ENCODE measurements around the gene CIZ1.
"Not testable (repeated sequence)": the region's sequence is repeated elsewhere in the genome, so short reads cannot be mapped to it uniquely, and the experiment has no call there.

The CIZ1 gene

DNA sequence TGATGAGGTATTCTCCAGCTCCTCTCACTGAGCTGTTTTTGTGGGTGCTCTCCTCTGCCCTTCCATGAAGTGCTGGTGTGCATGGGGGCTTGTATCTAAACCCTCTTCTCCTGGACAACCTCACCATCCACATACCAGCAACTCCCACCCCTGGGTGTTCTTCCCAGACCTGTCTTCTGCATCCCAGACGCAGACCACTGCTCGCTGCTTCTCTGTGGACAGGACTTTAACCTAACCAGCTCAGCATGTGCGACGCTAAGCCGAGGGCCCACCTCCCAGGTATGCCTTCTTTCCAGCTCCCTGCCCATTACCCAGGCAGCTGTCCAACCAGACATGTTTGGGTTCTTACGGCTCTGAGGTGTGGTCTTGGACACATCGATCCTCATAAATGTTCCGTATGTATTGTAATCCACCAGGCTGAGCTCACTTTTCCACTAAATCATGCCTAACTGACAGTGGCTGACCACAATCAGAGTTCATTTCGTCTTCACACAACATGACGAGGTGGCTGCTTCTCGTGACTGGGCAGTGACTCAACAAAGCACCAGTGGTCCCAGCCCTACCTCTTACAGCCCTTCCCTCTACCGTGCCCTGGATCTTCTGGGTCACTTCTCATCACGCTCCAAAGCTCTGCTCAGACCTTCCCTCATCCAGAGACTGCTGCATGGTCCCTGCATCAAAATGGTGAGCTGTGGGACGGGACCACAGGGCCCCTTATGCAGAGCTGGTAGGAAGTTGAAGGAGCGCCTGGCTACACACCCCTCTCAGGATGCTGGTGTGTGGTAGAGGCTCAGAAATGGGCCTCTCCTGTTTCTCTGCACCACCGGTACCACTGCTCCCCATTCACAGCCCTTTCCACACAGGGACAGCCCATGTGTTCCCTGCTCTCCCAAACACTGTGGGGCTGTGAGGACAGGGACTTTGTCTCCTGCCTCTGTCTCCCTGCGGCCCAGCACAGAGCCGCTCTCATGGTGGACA, 54.3 kb downstream of the CIZ1 start:
- no peak overlapping the region for H3K27ac ChIP-seq (ENCODE audit: insufficient read depth in 1 of 2, low read depth in 1 of 2, low read length in 2 of 2, poor library complexity in 1 of 2, severe bottlenecking in 2 of 2)
- WGBS (ENCODE audit: insufficient coverage), result 87% methylated on average over 14 of the region's 18 CpGs
- DNase-seq, result peak in 2 of 3 donors; percentile 24 to 61
- CTCF ChIA-PET, result interaction anchor here (1.0 to 1.7 kb wide), 5 partner anchors 8 to 20 kb away, joined by 3 to 6 read pairs (median 4); no protein-coding TSS in a partner anchor
- POLR2A ChIA-PET, result no interaction called here
- no peaks in the 10 kb centered on the region for H3K36me3 ChIP-seq (ENCODE audit: control insufficient read depth in 4 of 4, insufficient read depth in 4 of 4, low read length in 3 of 4)
- H3K4me3 ChIP-seq (ENCODE audit: control insufficient read depth in 1 of 7, extremely low read depth in 1 of 7, insufficient read depth in 4 of 7, low read depth in 2 of 7, low read length in 6 of 7), result no peak overlapping the region
- H3K27me3 ChIP-seq (replicated peaks in 2 of 5; ENCODE audit: control insufficient read depth in 4 of 5, insufficient read depth in 5 of 5, low read length in 4 of 5), result no peaks in the 10 kb centered on the region
- H3K4me1 ChIP-seq (ENCODE audit: control extremely low read depth in 1 of 4, control insufficient read depth in 4 of 4, insufficient read depth in 4 of 4, low read length in 3 of 4), result peaks cover 0 to 8% (median 6%) of the 10 kb centered on the region in 4 experiments
- H3K9me3 ChIP-seq (ENCODE audit: control extremely low read depth in 1 of 5, control insufficient read depth in 4 of 5, insufficient read depth in 2 of 5, low read depth in 1 of 5, low read length in 4 of 5), result no peaks in the 10 kb centered on the region

DNA sequence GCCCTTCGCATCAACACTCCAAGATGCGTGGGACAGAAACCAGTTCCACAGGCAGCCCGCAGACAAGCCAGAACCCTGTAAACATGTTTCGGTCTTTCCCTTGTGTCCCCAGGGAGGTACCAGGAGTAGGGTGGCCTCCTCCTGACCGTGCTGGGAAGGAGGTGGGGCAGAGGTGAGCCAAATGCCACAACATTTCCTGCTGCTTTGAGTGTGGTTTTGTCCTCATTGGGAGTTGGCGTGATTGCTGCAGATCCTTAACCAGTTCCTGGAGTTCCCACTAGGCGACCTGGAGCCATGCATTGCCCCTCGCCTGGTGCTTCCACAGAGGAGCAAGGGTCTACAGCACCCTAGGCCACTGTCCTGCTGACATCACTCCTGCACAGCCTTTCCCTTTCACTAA, 55.8 kb downstream of the CIZ1 start:
- H3K4me3 ChIP-seq (ENCODE audit: control insufficient read depth in 1 of 7, extremely low read depth in 1 of 7, insufficient read depth in 4 of 7, low read depth in 2 of 7, low read length in 6 of 7); DNase-seq; POLR2A ChIA-PET; H3K36me3 ChIP-seq (ENCODE audit: control insufficient read depth in 4 of 4, insufficient read depth in 4 of 4, low read length in 3 of 4); H3K27ac ChIP-seq (ENCODE audit: insufficient read depth in 1 of 2, low read depth in 1 of 2, low read length in 2 of 2, poor library complexity in 1 of 2, severe bottlenecking in 2 of 2); H3K9me3 ChIP-seq (ENCODE audit: control extremely low read depth in 1 of 5, control insufficient read depth in 4 of 5, insufficient read depth in 2 of 5, low read depth in 1 of 5, low read length in 4 of 5); H3K4me1 ChIP-seq (ENCODE audit: control extremely low read depth in 1 of 4, control insufficient read depth in 4 of 4, insufficient read depth in 4 of 4, low read length in 3 of 4); H3K27me3 ChIP-seq (replicated peaks in 2 of 5; ENCODE audit: control insufficient read depth in 4 of 5, insufficient read depth in 5 of 5, low read length in 4 of 5): not testable (repeated sequence)
- WGBS (ENCODE audit: insufficient coverage), result 62% methylated on average over 7 of the region's 8 CpGs
- CTCF ChIA-PET, result interaction anchor here (1.7 kb wide), 1 partner anchor 10 kb away, joined by 6 read pairs; no protein-coding TSS in a partner anchor

DNA sequence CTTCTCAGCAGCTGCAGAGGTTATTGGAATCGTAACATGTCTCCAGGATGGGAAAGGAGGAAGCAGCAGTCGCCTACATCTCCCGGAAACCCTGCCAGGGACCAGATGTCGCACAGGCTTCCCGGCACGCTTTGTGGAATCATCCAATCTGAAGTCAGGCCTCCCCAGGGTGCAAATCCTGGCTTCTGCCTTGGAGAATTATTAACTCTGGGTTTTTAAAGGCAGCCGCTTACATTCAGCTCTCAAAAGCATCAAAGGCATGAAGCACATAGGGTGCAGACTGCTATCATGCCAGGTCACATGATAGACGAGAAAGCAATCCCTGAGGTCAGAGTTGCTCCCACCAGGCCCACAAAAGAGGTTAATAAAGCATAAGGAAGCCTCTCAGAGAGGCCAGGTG, 59.2 kb downstream of the CIZ1 start:
- DNase-seq; POLR2A ChIA-PET; H3K27me3 ChIP-seq (replicated peaks in 2 of 5; ENCODE audit: control insufficient read depth in 4 of 5, insufficient read depth in 5 of 5, low read length in 4 of 5); H3K36me3 ChIP-seq (ENCODE audit: control insufficient read depth in 4 of 4, insufficient read depth in 4 of 4, low read length in 3 of 4); H3K4me3 ChIP-seq (ENCODE audit: control insufficient read depth in 1 of 7, extremely low read depth in 1 of 7, insufficient read depth in 4 of 7, low read depth in 2 of 7, low read length in 6 of 7); H3K27ac ChIP-seq (ENCODE audit: insufficient read depth in 1 of 2, low read depth in 1 of 2, low read length in 2 of 2, poor library complexity in 1 of 2, severe bottlenecking in 2 of 2); H3K9me3 ChIP-seq (ENCODE audit: control extremely low read depth in 1 of 5, control insufficient read depth in 4 of 5, insufficient read depth in 2 of 5, low read depth in 1 of 5, low read length in 4 of 5): not testable (repeated sequence)
- 72% methylated on average over 7 of the region's 8 CpGs for WGBS (ENCODE audit: insufficient coverage)
- peaks cover 0 to 15% (median 13%) of the 10 kb centered on the region in 4 experiments for H3K4me1 ChIP-seq (ENCODE audit: control extremely low read depth in 1 of 4, control insufficient read depth in 4 of 4, insufficient read depth in 4 of 4, low read length in 3 of 4)
- CTCF ChIA-PET, result interaction anchor here (1.1 to 1.2 kb wide), 2 partner anchors 26 to 27 kb away, joined by 4 read pairs; no protein-coding TSS in a partner anchor

DNA sequence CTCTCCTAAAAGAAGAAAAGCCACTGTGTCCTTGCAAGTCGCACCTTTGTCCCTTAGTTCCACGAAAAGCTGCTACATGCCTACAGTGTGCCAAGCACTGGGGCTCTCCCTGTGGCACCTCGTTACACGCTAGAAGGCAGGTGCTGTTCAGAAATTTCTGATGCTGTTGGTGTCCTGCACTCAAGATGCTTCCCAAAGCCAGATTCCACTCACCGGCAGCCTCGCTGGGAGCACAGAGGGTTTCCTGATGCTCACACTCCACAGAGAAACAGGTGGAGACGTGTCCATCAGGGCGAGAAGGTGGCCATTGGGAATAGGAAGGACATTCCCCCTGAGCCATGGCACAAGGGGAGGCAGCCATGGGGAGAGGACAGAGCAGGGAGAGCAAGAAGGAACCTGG, 60.0 kb downstream of the CIZ1 start:
- H3K36me3 ChIP-seq (ENCODE audit: control insufficient read depth in 4 of 4, insufficient read depth in 4 of 4, low read length in 3 of 4); H3K27me3 ChIP-seq (replicated peaks in 2 of 5; ENCODE audit: control insufficient read depth in 4 of 5, insufficient read depth in 5 of 5, low read length in 4 of 5); H3K4me3 ChIP-seq (ENCODE audit: control insufficient read depth in 1 of 7, extremely low read depth in 1 of 7, insufficient read depth in 4 of 7, low read depth in 2 of 7, low read length in 6 of 7); H3K9me3 ChIP-seq (ENCODE audit: control extremely low read depth in 1 of 5, control insufficient read depth in 4 of 5, insufficient read depth in 2 of 5, low read depth in 1 of 5, low read length in 4 of 5); POLR2A ChIA-PET; H3K27ac ChIP-seq (ENCODE audit: insufficient read depth in 1 of 2, low read depth in 1 of 2, low read length in 2 of 2, poor library complexity in 1 of 2, severe bottlenecking in 2 of 2); DNase-seq: not testable (repeated sequence)
- peaks cover 0 to 20% (median 19%) of the 10 kb centered on the region in 4 experiments for H3K4me1 ChIP-seq (ENCODE audit: control extremely low read depth in 1 of 4, control insufficient read depth in 4 of 4, insufficient read depth in 4 of 4, low read length in 3 of 4)
- 98% methylated on average over 6 of the region's 8 CpGs for whole genome bisulfite sequencing (ENCODE audit: insufficient coverage)
- CTCF ChIA-PET, result interaction anchor here (1.1 to 1.2 kb wide), 2 partner anchors 27 to 28 kb away, joined by 4 read pairs; no protein-coding TSS in a partner anchor

GRCh38 chr9:128130651-128131050, 60.7 kb downstream of the CIZ1 start:
- H3K27ac ChIP-seq (ENCODE audit: insufficient read depth in 1 of 2, low read depth in 1 of 2, low read length in 2 of 2, poor library complexity in 1 of 2, severe bottlenecking in 2 of 2); H3K4me3 ChIP-seq (ENCODE audit: control insufficient read depth in 1 of 7, extremely low read depth in 1 of 7, insufficient read depth in 4 of 7, low read depth in 2 of 7, low read length in 6 of 7); H3K9me3 ChIP-seq (ENCODE audit: control extremely low read depth in 1 of 5, control insufficient read depth in 4 of 5, insufficient read depth in 2 of 5, low read depth in 1 of 5, low read length in 4 of 5); H3K27me3 ChIP-seq (replicated peaks in 2 of 5; ENCODE audit: control insufficient read depth in 4 of 5, insufficient read depth in 5 of 5, low read length in 4 of 5); CTCF ChIA-PET; DNase-seq; POLR2A ChIA-PET; H3K36me3 ChIP-seq (ENCODE audit: control insufficient read depth in 4 of 4, insufficient read depth in 4 of 4, low read length in 3 of 4): not testable (repeated sequence)
- 61% methylated on average over 3 of the region's 7 CpGs for WGBS (ENCODE audit: insufficient coverage)
- H3K4me1 ChIP-seq (ENCODE audit: control extremely low read depth in 1 of 4, control insufficient read depth in 4 of 4, insufficient read depth in 4 of 4, low read length in 3 of 4), result peaks cover 0 to 26% (median 25%) of the 10 kb centered on the region in 4 experiments

DNA sequence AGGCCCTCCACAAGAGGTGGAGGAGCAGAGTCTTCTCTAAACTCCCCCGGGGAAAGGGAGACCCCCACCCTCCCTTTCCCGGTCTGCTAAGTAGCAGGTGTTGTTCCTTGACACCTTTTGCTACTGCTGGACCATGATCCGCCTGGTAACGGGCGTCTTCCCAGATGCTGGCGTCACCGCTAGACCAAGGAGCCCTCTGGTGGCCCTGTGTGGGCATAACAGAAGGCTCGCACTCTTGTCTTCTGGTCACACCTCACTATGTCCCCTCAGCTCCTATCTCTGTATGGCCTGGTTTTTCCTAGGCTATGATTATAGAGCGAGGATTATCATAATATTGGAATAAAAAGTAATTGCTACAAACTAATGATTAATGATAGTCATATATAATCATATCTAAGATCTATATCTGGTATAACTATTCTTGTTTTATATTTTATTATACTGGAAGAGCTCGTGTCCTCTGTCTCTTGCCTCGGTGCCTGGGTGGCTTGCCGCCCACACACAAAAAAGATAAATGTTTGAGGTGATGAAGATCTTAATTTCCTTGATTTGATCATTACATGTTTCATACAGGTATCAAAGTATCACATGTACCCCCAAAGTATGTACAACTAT, 61.3 kb downstream of the CIZ1 start:
- H3K27ac ChIP-seq (ENCODE audit: insufficient read depth in 1 of 2, low read depth in 1 of 2, low read length in 2 of 2, poor library complexity in 1 of 2, severe bottlenecking in 2 of 2); POLR2A ChIA-PET; H3K27me3 ChIP-seq (replicated peaks in 2 of 5; ENCODE audit: control insufficient read depth in 4 of 5, insufficient read depth in 5 of 5, low read length in 4 of 5); H3K4me3 ChIP-seq (ENCODE audit: control insufficient read depth in 1 of 7, extremely low read depth in 1 of 7, insufficient read depth in 4 of 7, low read depth in 2 of 7, low read length in 6 of 7); H3K9me3 ChIP-seq (ENCODE audit: control extremely low read depth in 1 of 5, control insufficient read depth in 4 of 5, insufficient read depth in 2 of 5, low read depth in 1 of 5, low read length in 4 of 5); DNase-seq; H3K36me3 ChIP-seq (ENCODE audit: control insufficient read depth in 4 of 4, insufficient read depth in 4 of 4, low read length in 3 of 4): not testable (repeated sequence)
- CTCF ChIA-PET, result interaction anchor here (1.4 kb wide), 1 partner anchor 13 kb away, joined by 4 read pairs; no protein-coding TSS in a partner anchor
- 40% methylated on average over 1 of the region's 12 CpGs for WGBS (ENCODE audit: insufficient coverage)
- peaks cover 0 to 29% (median 26%) of the 10 kb centered on the region in 4 experiments for H3K4me1 ChIP-seq (ENCODE audit: control extremely low read depth in 1 of 4, control insufficient read depth in 4 of 4, insufficient read depth in 4 of 4, low read length in 3 of 4)
